PFSK-1 (cell line): ENCODE data around the gene WWC1.

Source experiments
- POLR2AphosphoS5 ChIP-seq: IDR thresholded peaks from 2 replicates; pipeline ENCODE4 v1.6.1; 2012; ENCODE audit warnings: low read depth, mild to moderate bottlenecking, control low read depth, low read length, moderate library complexity
- TAF1 ChIP-seq: IDR thresholded peaks from 2 replicates; pipeline ENCODE4 v1.6.1; 2012; ENCODE audit warnings: low read length, control low read depth, borderline replicate concordance; ENCODE audit not compliant: insufficient read depth
- TF ChIP-seq, protein P1 (sequence below), 2 experiments: IDR thresholded peaks; 2 replicates each; pipeline versions ENCODE4 v1.6.1 to v1.8.0; 2011 to 2012; ENCODE audit warnings: low read depth in 2 of 2, low read length in 2 of 2, control low read depth in 1 of 2, inconsistent platforms in 1 of 2, mild to moderate bottlenecking in 1 of 2, moderate library complexity in 1 of 2; ENCODE audit not compliant: insufficient read depth in 1 of 2

DNA sequence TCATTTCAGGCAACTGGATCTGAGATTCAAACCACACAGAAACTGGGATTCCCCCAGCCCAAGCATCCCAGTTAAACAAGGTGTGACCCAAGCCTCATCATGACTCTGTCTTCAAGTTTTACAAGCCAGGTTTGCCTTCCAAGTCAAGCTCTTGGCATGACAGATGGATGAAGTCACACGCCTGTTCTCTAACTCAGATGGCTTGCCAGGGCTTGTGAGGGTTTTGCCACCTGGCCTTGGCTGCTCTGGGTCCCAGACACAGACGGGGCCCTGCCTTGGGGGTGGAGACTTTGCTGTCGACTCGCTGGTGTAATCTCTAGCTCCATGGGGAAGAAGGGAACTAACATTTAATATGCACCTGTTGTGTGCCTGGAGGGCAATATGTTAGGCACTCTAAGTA is 99.0 kb downstream of the WWC1 start:
- no peak for TF ChIP-seq POLR2AphosphoS5
- TF ChIP-seq, protein P1, sequence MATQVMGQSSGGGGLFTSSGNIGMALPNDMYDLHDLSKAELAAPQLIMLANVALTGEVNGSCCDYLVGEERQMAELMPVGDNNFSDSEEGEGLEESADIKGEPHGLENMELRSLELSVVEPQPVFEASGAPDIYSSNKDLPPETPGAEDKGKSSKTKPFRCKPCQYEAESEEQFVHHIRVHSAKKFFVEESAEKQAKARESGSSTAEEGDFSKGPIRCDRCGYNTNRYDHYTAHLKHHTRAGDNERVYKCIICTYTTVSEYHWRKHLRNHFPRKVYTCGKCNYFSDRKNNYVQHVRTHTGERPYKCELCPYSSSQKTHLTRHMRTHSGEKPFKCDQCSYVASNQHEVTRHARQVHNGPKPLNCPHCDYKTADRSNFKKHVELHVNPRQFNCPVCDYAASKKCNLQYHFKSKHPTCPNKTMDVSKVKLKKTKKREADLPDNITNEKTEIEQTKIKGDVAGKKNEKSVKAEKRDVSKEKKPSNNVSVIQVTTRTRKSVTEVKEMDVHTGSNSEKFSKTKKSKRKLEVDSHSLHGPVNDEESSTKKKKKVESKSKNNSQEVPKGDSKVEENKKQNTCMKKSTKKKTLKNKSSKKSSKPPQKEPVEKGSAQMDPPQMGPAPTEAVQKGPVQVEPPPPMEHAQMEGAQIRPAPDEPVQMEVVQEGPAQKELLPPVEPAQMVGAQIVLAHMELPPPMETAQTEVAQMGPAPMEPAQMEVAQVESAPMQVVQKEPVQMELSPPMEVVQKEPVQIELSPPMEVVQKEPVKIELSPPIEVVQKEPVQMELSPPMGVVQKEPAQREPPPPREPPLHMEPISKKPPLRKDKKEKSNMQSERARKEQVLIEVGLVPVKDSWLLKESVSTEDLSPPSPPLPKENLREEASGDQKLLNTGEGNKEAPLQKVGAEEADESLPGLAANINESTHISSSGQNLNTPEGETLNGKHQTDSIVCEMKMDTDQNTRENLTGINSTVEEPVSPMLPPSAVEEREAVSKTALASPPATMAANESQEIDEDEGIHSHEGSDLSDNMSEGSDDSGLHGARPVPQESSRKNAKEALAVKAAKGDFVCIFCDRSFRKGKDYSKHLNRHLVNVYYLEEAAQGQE (IDR thresholded peaks at IDR 0.05; ENCODE audit: insufficient read depth in 1 of 2, low read depth in 2 of 2, low read length in 2 of 2): no peak
- TF ChIP-seq TAF1: no peak
